ENCODE results near the gene CHRNA4.

Gene CHRNA4

DNA sequence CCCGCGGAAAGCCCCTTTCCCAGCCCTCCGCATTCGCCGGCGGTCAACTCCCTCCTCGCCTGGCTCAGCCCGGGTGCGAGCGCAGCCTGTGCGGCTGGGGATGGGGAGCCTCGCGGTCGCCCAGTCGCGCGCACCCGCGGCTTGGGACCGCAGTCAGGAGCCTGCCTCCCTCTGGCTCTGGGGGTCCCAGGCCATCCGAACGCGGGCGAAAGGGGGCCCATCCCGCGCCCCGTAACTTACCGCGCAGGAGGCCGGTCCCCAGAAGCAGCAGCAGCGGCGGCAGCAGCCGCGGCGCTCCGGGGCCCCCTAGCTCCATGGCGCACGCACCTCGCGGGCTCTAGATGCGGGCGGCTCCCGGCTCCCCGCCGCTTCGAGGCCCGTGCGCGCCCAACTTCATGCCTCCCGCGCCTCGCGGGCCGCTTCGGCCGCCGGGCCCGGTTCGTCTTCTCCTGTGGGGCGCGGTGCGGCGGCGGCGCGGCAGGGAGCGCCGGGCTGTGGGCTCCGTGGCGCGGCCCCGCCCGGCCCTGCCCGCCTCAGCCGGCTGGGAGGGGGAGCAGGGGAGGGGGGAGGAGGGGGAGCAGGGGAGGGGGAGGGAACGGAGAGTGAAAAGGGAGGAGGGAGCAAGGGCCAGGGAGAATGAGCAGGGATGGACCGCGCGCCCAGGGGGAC lies at the start of gene CHRNA4:
Gene CHRNA4, minus strand, starts transcription at position 500 of the 669 bp plus-strand sequence. Its CDS starts 184 bp downstream, at position 316.
- DNase-seq = no peak

GRCh38 chr20:63409834-63410435 lies 48.8 kb upstream of the CHRNA4 start:
- no peak for DNase-seq

DNA sequence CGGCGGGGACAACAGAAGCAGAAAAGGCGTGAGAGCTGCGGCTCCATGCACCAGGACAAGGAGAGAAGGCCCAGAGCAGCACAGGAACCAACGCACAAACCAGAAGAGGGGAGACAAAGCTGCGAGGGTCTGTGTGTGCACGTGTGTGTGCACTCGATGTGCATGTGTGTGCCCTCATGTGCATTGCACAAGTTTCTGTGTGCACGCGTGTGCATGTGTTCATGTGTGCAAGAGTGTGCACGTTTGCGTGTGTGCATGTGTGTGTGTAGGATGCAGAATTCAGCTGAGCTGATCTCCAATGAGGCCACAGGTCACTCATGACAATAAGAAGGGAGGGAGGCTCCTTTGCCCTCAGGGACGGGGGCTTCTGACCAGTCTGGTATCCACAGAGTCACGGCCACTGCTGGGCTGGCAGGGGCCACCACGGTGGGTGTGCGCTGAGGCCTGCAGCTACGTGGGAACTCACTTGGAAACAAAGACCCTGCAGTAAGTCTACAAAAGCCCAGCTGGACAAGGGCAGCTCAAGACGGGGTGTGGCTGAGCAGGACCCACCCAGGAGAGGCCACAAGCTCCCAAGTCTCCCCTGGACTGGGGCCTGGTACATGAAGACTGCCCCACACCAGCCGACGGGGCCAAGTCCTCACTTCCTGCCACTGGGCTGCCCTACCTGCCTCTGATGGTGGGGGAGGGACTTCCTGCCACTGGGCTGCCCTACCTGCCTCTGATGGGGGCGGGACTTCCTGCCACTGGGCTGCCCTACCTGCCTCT lies 48.1 kb upstream of the CHRNA4 start:
- no peak for DNase-seq

GRCh38 chr20:63408684-63409046 lies 47.5 kb upstream of the CHRNA4 start:
- no peak for DNase-seq

DNA sequence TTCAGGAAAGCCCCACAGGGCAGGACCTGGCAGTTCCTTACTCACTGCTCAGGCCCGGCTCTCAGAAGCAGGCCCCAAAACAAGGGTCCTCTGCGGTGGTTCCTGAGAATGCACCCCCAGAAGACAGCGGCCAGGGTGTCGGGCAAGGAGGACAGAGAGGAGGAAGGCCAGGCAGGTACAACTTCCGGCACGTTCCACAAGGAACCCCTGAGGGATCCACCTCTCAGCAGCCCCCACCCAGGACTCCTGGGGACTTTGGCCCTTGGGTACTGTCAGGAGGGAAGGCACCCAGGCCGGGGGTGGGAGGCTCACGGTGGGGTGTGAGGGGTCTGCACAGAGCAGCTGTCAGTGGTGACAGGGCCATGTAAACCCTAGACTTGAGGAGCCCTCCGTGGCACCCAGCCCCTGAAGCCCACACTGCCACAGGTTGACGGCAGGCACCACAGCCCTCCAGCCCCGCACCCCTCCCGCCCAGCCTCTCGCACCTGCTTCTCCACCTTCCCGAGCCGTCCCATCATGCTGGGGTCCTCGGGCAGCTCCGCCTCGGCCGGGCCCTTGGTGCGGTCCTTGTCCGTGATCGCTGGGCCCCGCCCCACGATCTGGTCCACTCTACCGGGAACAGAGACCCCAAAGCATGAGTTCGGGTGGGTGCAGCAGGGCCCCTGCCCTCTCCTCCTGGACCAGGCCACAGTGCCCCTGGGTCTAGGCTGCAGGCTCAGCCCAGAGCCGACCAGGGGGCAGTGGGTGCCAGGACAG lies 47.0 kb upstream of the CHRNA4 start:
- no peak for DNase-seq

DNA sequence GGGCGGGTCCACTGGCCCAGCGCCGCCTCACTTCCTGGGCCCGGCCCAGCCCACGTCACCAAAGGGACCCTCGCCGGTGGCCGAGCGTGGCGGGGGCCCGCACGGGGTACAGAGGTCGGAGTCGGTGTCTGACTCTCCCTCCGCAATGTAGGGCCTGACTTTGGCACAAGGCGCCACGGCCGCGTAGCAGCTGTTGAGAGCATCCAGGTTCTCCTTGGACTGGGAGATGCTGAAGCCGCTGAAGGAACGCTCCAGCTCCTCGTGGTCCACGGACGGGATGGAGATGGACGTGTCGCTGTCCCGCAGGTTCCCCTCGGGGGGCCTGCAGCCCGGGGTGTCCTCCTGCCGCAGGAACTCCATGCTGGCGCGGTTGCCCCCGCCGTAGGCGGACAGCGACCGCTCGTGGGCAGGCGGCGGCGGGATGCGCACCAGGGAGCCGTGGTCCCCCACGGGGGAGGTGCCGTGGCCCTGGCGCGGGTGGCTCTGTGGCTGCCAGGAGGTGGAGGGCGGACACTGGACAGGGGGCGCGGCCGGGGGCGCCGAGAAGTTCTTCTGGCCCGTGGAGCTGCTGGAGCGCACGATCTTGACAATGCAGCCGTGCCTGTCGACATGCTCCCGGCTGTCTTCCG lies 45.6 kb upstream of the CHRNA4 start:
- no peak for DNase-seq

- no peak for DNase-seq
These were observed 44.9 kb upstream of the CHRNA4 start for GRCh38 chr20:63406011-63406410.

- no peak for DNase-seq
These were observed 44.1 kb upstream of the CHRNA4 start for GRCh38 chr20:63405102-63405730.

DNA sequence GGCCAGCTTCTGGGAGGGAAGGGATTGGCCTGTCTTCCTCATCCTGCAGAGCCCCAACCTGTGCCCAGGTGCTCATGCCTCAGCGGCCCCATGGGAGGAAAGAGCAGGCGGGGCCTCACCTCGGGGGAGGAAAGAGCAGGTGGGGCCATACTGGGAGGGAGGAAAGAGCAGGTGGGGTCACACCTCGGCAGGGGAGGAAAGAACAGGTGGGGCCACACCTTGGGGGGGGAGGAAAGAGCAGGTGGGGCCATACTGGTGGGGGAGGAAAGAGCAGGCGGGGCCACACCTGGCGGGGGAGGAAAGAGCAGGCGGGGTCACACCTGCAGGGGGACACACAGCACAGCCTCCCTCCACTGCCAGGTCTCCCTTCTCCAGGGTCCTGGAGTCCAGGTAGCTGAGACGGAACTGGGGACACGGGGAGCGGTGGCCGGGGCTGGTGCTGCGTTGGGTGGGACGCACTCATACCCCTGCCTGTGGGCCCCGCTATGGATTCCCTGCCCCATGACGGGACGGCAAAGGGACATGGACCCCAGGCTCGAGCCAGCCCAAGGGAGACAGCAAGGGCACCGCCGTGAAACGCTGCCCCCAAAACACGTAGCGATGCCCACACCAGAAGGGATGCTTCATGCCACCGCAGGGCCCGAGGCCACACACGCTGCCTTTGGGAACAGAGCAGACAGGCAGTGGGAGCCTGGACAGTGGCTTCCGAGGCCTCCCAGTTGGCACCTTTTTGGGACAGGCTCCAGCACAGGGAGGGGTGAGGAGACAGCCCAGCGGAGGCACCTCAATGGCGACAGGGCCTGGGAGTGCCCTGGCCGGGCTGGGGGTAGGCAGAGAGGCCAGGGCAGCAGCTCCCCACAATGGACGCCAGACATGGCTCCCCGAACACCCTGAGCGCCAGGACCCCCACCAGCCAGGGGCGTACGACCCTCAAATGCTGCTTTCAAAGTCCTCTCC lies 43.3 kb upstream of the CHRNA4 start:
- DNase-seq = no peak

- DNase-seq = no peak
These were observed 42.4 kb upstream of the CHRNA4 start for GRCh38 chr20:63403403-63404105.

- DNase-seq = no peak
These were observed 41.7 kb upstream of the CHRNA4 start for GRCh38 chr20:63402860-63403220.

- no peak for DNase-seq
These were observed 41.2 kb upstream of the CHRNA4 start for GRCh38 chr20:63402181-63402859.

GRCh38 chr20:63401384-63402110 lies 40.4 kb upstream of the CHRNA4 start:
- DNase-seq = no peak

GRCh38 chr20:63400486-63401210 lies 39.5 kb upstream of the CHRNA4 start:
- DNase-seq = no peak

- no peak for DNase-seq
These were observed 38.6 kb upstream of the CHRNA4 start for GRCh38 chr20:63399596-63400375.

GRCh38 chr20:63398744-63399514 lies 37.8 kb upstream of the CHRNA4 start:
- no peak for DNase-seq

DNA sequence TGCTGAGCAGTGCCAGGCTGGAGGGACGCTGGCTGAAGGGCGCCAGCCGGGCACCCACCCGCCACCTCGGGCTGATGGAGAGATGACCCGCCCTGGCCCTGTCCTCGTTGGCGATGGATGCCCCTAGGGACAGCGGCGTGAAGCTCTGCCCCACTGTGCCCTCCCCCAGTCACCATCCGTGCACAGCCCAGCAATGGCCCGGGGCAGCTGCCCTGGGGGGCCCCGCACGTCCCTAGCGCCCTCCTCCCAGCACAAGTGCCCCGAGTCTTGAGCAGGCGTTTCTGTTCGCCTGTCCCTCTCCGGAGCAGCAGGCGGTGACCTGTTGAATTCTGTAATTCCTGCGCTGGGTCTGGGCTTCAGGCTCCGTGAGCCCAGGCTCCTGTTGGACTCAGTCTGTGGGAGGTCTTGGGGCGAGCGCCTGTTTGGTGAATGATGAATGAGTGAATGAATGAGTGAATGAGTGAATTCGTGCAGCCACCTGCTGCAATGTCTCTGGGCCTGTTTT lies 36.8 kb upstream of the CHRNA4 start:
- no peak for DNase-seq
